H1 (cell line): ENCODE results near the gene LRRC27. TPM values are rescaled to one million over a fixed set of nuclear protein-coding genes. Genes with fewer than 3 reads are reported as not detected.

Source experiments
- HDAC2 ChIP-seq, 2 experiments: fragments of 300-600 bp in 1 of 2; sonication (generic) in 1 of 2; IDR thresholded peaks; 2 replicates each; pipeline ENCODE4 v1.6.1; 2011 to 2012; ENCODE audit warnings: low read depth in 2 of 2, low read length in 2 of 2, mild to moderate bottlenecking in 2 of 2, moderate library complexity in 2 of 2, borderline replicate concordance in 1 of 2, inconsistent platforms in 1 of 2
- polyA plus RNA-seq, 7 experiments: library from polyadenylated mRNA; depleted of rRNA in 3 of 7; stranded (reverse) in 5 of 7; unstranded in 2 of 7; fragments of >200 nt in 5 of 7; fragments of 200-250 nt in 2 of 7; gene quantifications; 1 replicate in 5 of 7; 2 replicates in 1 of 7; 4 replicates in 1 of 7; pipeline versions ENCODE4 v1.2.1 to v1.2.3, GENCODE V29; 2011 to 2013; ENCODE audit warnings: missing spikeins in 2 of 7, mixed read lengths in 2 of 7
- total RNA-seq: library from RNA; stranded (reverse); fragmentation: NEBNext Ultra II Directional; extraction: Animal tissue kit (Norgen Biotek cat#: 25700); gene quantifications from 2 replicates; pipeline ENCODE4 v1.2.1, GENCODE V29; 2021
- TF ChIP-seq, protein P1 (sequence below): fragments of 300-600 bp; sonication (generic); IDR thresholded peaks from 2 replicates; pipeline ENCODE4 v1.7.1; 2012; ENCODE audit warnings: low read length, moderate library complexity, mild to moderate bottlenecking, inconsistent platforms; ENCODE audit not compliant: insufficient replicate concordance

The LRRC27 gene
- total and polyA plus RNA-seq, 2 of the 8 experiments (the other 6 are each of a cell fraction or from before 2014, with no cell fraction given), result 1.2 to 3.8 TPM

GRCh38 chr10:132304756-132305509 is 27.1 kb upstream of the LRRC27 start (continued):
- TF ChIP-seq, protein P1, sequence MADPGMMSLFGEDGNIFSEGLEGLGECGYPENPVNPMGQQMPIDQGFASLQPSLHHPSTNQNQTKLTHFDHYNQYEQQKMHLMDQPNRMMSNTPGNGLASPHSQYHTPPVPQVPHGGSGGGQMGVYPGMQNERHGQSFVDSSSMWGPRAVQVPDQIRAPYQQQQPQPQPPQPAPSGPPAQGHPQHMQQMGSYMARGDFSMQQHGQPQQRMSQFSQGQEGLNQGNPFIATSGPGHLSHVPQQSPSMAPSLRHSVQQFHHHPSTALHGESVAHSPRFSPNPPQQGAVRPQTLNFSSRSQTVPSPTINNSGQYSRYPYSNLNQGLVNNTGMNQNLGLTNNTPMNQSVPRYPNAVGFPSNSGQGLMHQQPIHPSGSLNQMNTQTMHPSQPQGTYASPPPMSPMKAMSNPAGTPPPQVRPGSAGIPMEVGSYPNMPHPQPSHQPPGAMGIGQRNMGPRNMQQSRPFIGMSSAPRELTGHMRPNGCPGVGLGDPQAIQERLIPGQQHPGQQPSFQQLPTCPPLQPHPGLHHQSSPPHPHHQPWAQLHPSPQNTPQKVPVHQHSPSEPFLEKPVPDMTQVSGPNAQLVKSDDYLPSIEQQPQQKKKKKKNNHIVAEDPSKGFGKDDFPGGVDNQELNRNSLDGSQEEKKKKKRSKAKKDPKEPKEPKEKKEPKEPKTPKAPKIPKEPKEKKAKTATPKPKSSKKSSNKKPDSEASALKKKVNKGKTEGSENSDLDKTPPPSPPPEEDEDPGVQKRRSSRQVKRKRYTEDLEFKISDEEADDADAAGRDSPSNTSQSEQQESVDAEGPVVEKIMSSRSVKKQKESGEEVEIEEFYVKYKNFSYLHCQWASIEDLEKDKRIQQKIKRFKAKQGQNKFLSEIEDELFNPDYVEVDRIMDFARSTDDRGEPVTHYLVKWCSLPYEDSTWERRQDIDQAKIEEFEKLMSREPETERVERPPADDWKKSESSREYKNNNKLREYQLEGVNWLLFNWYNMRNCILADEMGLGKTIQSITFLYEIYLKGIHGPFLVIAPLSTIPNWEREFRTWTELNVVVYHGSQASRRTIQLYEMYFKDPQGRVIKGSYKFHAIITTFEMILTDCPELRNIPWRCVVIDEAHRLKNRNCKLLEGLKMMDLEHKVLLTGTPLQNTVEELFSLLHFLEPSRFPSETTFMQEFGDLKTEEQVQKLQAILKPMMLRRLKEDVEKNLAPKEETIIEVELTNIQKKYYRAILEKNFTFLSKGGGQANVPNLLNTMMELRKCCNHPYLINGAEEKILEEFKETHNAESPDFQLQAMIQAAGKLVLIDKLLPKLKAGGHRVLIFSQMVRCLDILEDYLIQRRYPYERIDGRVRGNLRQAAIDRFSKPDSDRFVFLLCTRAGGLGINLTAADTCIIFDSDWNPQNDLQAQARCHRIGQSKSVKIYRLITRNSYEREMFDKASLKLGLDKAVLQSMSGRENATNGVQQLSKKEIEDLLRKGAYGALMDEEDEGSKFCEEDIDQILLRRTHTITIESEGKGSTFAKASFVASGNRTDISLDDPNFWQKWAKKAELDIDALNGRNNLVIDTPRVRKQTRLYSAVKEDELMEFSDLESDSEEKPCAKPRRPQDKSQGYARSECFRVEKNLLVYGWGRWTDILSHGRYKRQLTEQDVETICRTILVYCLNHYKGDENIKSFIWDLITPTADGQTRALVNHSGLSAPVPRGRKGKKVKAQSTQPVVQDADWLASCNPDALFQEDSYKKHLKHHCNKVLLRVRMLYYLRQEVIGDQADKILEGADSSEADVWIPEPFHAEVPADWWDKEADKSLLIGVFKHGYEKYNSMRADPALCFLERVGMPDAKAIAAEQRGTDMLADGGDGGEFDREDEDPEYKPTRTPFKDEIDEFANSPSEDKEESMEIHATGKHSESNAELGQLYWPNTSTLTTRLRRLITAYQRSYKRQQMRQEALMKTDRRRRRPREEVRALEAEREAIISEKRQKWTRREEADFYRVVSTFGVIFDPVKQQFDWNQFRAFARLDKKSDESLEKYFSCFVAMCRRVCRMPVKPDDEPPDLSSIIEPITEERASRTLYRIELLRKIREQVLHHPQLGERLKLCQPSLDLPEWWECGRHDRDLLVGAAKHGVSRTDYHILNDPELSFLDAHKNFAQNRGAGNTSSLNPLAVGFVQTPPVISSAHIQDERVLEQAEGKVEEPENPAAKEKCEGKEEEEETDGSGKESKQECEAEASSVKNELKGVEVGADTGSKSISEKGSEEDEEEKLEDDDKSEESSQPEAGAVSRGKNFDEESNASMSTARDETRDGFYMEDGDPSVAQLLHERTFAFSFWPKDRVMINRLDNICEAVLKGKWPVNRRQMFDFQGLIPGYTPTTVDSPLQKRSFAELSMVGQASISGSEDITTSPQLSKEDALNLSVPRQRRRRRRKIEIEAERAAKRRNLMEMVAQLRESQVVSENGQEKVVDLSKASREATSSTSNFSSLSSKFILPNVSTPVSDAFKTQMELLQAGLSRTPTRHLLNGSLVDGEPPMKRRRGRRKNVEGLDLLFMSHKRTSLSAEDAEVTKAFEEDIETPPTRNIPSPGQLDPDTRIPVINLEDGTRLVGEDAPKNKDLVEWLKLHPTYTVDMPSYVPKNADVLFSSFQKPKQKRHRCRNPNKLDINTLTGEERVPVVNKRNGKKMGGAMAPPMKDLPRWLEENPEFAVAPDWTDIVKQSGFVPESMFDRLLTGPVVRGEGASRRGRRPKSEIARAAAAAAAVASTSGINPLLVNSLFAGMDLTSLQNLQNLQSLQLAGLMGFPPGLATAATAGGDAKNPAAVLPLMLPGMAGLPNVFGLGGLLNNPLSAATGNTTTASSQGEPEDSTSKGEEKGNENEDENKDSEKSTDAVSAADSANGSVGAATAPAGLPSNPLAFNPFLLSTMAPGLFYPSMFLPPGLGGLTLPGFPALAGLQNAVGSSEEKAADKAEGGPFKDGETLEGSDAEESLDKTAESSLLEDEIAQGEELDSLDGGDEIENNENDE, result no peak
- TF ChIP-seq HDAC2 (IDR thresholded peaks at IDR 0.05; ENCODE audit: borderline replicate concordance in 1 of 2, low read depth in 2 of 2, low read length in 2 of 2), result no peak
- TF ChIP-seq, all 59 proteins: peak for 0
